GM13977 (cell line): Measurements from ENCODE around the gene STIM1.
"Not testable (repeated sequence)": the region's sequence is repeated elsewhere in the genome, so short reads cannot be mapped to it uniquely, and the experiment has no call there.

Experiments
- DNase-seq: peaks from one replicate; pipeline ENCODE4 v3.0.0; 2012; ENCODE audit warnings: low spot score
- CTCF ChIP-seq: IDR thresholded peaks from 2 replicates; pipeline ENCODE4 v1.5.1; 2012; ENCODE audit warnings: mild to moderate bottlenecking, control low read depth; ENCODE audit not compliant: insufficient read depth; ENCODE audit errors: extremely low read depth, missing control alignments
- in situ Hi-C: fragments of 300-500 bp; cut with MboI; formaldehyde crosslinking; loops from one replicate; pipeline ENCODE4 v1.12.0; 2022; ENCODE audit warnings: low sequenced_read_pairs, low pct_unique_long_range_greater_than_20kb, mixed read lengths, inconsistent platforms; ENCODE audit not compliant: unreplicated experiment

STIM1 gene

GRCh38 chr11:3995307-3995706 lies 139.8 kb downstream of the STIM1 start:
- DNase-seq: no peak
- in situ Hi-C loops: no loop called here
- no peak for TF ChIP-seq CTCF

GRCh38 chr11:3995949-3996554 lies 140.6 kb downstream of the STIM1 start:
- in situ Hi-C loops: no loop called here
- no peak for DNase-seq
- TF ChIP-seq CTCF: no peak

GRCh38 chr11:3996651-3997050 lies 141.2 kb downstream of the STIM1 start:
- no peak for TF ChIP-seq CTCF
- in situ Hi-C loops: no loop called here
- no peak for DNase-seq

GRCh38 chr11:4004753-4005152 lies 149.3 kb downstream of the STIM1 start:
- in situ Hi-C loops, DNase-seq: not testable (repeated sequence)

GRCh38 chr11:4006946-4007680 lies 151.6 kb downstream of the STIM1 start:
- DNase-seq: no peak
- in situ Hi-C loops: no loop called here

GRCh38 chr11:4008116-4008515 lies 152.7 kb downstream of the STIM1 start:
- no peak for TF ChIP-seq CTCF
- in situ Hi-C loops: no loop called here
- DNase-seq: no peak

More at GRCh38 chr11:4006946-4007680, 151.6 kb downstream of the STIM1 start:
- no peak for TF ChIP-seq CTCF

- DNase-seq, in situ Hi-C loops: not testable (repeated sequence)
These were observed 161.1 kb downstream of the STIM1 start for GRCh38 chr11:4016602-4017001.
